Measurements from ENCODE around the gene ADRM1.

ADRM1 gene

GRCh38 chr20:62302341-62303061 is at the start of gene ADRM1:
TSS of gene ADRM1 (plus strand) at chr20:62302997. CDS start at chr20:62303569, 572 bp downstream.
- peak; percentile 99 for DNase-seq (ENCODE audit: low spot score)

- no peak for DNase-seq (ENCODE audit: low spot score)
Observed at GRCh38 chr20:62253398-62253797, 49.4 kb upstream of the ADRM1 start.

GRCh38 chr20:62254021-62254724 is 48.6 kb upstream of the ADRM1 start:
- DNase-seq (ENCODE audit: low spot score) = no peak

GRCh38 chr20:62255976-62256375 is 46.8 kb upstream of the ADRM1 start:
- DNase-seq (ENCODE audit: low spot score) = no peak

GRCh38 chr20:62258499-62259293 is 44.1 kb upstream of the ADRM1 start:
- DNase-seq (ENCODE audit: low spot score) = peak; percentile 94

- DNase-seq (ENCODE audit: low spot score) = no peak
Observed at GRCh38 chr20:62259294-62259565, 43.6 kb upstream of the ADRM1 start.

- no peak for DNase-seq (ENCODE audit: low spot score)
Observed at GRCh38 chr20:62262064-62262463, 40.7 kb upstream of the ADRM1 start.

GRCh38 chr20:62263396-62263795 is 39.4 kb upstream of the ADRM1 start:
- no peak for DNase-seq (ENCODE audit: low spot score)

- DNase-seq (ENCODE audit: low spot score) = no peak
Observed at GRCh38 chr20:62265365-62265764, 37.4 kb upstream of the ADRM1 start.

- no peak for DNase-seq (ENCODE audit: low spot score)
Observed at GRCh38 chr20:62266340-62266739, 36.5 kb upstream of the ADRM1 start.

GRCh38 chr20:62266851-62267250 is 35.9 kb upstream of the ADRM1 start:
- DNase-seq (ENCODE audit: low spot score) = no peak

- no peak for DNase-seq (ENCODE audit: low spot score)
Observed at GRCh38 chr20:62267543-62267942, 35.3 kb upstream of the ADRM1 start.

GRCh38 chr20:62268228-62268900 is 34.4 kb upstream of the ADRM1 start:
- DNase-seq (ENCODE audit: low spot score) = no peak

- no peak for DNase-seq (ENCODE audit: low spot score)
Observed at GRCh38 chr20:62269378-62269777, 33.4 kb upstream of the ADRM1 start.

- no peak for DNase-seq (ENCODE audit: low spot score)
Observed at GRCh38 chr20:62269871-62270270, 32.9 kb upstream of the ADRM1 start.

- DNase-seq (ENCODE audit: low spot score) = no peak
Observed at GRCh38 chr20:62272200-62272599, 30.6 kb upstream of the ADRM1 start.

- no peak for DNase-seq (ENCODE audit: low spot score)
Observed at GRCh38 chr20:62273416-62273815, 29.4 kb upstream of the ADRM1 start.

GRCh38 chr20:62274332-62274950 is 28.4 kb upstream of the ADRM1 start:
- DNase-seq (ENCODE audit: low spot score) = no peak

GRCh38 chr20:62275219-62275618 is 27.6 kb upstream of the ADRM1 start:
- DNase-seq (ENCODE audit: low spot score) = no peak

- DNase-seq (ENCODE audit: low spot score) = no peak
Observed at GRCh38 chr20:62276439-62276838, 26.4 kb upstream of the ADRM1 start.

- no peak for DNase-seq (ENCODE audit: low spot score)
Observed at GRCh38 chr20:62277253-62277652, 25.5 kb upstream of the ADRM1 start.

- DNase-seq (ENCODE audit: low spot score) = no peak
Observed at GRCh38 chr20:62280303-62280702, 22.5 kb upstream of the ADRM1 start.

Data from AG20443 (cell line).